ENCODE measurements around the gene PPP1CA.

PPP1CA gene

GRCh38 chr11:67437082-67437808 is 35.6 kb upstream of the PPP1CA start, which contains the start of gene PTPRCAP:
PTPRCAP (minus strand) TSS chr11:67437682; CDS start chr11:67437619, 63 bp downstream.
- peak within 1 kb of the TSS; percentile 87 for H3K4me3 ChIP-seq (ENCODE audit: low read depth, low read length)
- DNase-seq (ENCODE audit: low read depth), result no peak
- TF ChIP-seq, protein P1, sequence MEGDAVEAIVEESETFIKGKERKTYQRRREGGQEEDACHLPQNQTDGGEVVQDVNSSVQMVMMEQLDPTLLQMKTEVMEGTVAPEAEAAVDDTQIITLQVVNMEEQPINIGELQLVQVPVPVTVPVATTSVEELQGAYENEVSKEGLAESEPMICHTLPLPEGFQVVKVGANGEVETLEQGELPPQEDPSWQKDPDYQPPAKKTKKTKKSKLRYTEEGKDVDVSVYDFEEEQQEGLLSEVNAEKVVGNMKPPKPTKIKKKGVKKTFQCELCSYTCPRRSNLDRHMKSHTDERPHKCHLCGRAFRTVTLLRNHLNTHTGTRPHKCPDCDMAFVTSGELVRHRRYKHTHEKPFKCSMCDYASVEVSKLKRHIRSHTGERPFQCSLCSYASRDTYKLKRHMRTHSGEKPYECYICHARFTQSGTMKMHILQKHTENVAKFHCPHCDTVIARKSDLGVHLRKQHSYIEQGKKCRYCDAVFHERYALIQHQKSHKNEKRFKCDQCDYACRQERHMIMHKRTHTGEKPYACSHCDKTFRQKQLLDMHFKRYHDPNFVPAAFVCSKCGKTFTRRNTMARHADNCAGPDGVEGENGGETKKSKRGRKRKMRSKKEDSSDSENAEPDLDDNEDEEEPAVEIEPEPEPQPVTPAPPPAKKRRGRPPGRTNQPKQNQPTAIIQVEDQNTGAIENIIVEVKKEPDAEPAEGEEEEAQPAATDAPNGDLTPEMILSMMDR (IDR thresholded peaks at IDR 0.05; ENCODE audit: low read depth, low read length, missing control alignments), result no peak

GRCh38 chr11:67436459-67437081 is 34.9 kb upstream of the PPP1CA start:
- TF ChIP-seq, protein P1 (IDR thresholded peaks at IDR 0.05; ENCODE audit: low read depth, low read length, missing control alignments), result no peak
- peak; percentile 75 for DNase-seq (ENCODE audit: low read depth)
- H3K4me3 ChIP-seq (ENCODE audit: low read depth, low read length), result peak overlapping the region; percentile 87

GRCh38 chr11:67435727-67436458 is 34.2 kb upstream of the PPP1CA start:
- DNase-seq (ENCODE audit: low read depth), result no peak
- TF ChIP-seq, protein P1 (IDR thresholded peaks at IDR 0.05; ENCODE audit: low read depth, low read length, missing control alignments), result no peak
- H3K4me3 ChIP-seq (ENCODE audit: low read depth, low read length), result peak overlapping the region; percentile 87

DNA sequence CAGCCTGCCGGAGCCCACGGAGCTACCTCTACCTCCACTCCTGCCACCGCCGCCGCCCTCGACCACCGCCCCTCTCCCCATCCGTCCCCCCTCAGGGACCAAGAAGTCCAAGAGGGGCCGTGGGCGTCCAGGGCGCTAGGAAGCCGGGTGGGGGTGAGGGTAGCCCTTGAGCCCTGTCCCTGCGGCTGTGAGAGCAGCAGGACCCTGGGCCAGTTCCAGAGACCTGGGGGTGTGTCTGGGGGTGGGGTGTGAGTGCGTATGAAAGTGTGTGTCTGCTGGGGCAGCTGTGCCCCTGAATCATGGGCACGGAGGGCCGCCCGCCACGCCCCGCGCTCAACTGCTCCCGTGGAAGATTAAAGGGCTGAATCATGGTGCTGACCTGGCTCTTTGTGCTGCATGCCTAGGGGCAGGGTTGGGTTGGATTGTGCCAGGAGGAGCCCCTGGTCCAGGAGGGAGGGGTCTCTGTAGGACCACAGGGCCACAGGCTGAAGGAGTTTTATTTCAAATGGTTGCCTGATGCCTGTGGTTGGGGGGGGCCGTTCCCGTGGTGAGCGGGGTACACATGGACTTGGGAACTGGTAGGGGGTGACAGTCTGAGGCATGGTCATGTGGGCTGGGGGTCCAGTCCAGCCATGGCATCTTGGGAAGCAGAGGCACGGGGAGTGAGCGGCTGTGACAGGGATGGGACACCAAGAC is 33.5 kb upstream of the PPP1CA start:
- no peak for DNase-seq (ENCODE audit: low read depth)

GRCh38 chr11:67434395-67434881 is 32.8 kb upstream of the PPP1CA start:
- TF ChIP-seq, protein P1 (IDR thresholded peaks at IDR 0.05; ENCODE audit: low read depth, low read length, missing control alignments), result no peak
- DNase-seq (ENCODE audit: low read depth), result no peak
- H3K4me3 ChIP-seq (ENCODE audit: low read depth, low read length), result peak overlapping the region; percentile 87

More for the DNA sequence above, 33.5 kb upstream of the PPP1CA start:
- H3K4me3 ChIP-seq (ENCODE audit: low read depth, low read length), result peak overlapping the region; percentile 87
- TF ChIP-seq, protein P1 (IDR thresholded peaks at IDR 0.05; ENCODE audit: low read depth, low read length, missing control alignments), result no peak

Data from GM12864 (cell line).